AG10803 (cell line): ENCODE data around the gene METTL22.

Source experiments
- DNase-seq: peaks from one replicate; pipeline ENCODE4 v3.0.0; 2010; ENCODE audit warnings: low read depth
- H3K4me3 ChIP-seq: 2 replicates; pipeline ENCODE4 v1.5.1; 2011; ENCODE audit warnings: mild to moderate bottlenecking, low read length, control low read depth
- TF ChIP-seq, protein P1 (sequence below): conservative IDR thresholded peaks from 2 replicates; pipeline ENCODE4 v1.5.1; 2011; ENCODE audit warnings: mild to moderate bottlenecking, low read length, control low read depth, inconsistent platforms

The METTL22 gene

GRCh38 chr16:8594149-8594666 is 27.3 kb upstream of the METTL22 start:
- TF ChIP-seq, protein P1, sequence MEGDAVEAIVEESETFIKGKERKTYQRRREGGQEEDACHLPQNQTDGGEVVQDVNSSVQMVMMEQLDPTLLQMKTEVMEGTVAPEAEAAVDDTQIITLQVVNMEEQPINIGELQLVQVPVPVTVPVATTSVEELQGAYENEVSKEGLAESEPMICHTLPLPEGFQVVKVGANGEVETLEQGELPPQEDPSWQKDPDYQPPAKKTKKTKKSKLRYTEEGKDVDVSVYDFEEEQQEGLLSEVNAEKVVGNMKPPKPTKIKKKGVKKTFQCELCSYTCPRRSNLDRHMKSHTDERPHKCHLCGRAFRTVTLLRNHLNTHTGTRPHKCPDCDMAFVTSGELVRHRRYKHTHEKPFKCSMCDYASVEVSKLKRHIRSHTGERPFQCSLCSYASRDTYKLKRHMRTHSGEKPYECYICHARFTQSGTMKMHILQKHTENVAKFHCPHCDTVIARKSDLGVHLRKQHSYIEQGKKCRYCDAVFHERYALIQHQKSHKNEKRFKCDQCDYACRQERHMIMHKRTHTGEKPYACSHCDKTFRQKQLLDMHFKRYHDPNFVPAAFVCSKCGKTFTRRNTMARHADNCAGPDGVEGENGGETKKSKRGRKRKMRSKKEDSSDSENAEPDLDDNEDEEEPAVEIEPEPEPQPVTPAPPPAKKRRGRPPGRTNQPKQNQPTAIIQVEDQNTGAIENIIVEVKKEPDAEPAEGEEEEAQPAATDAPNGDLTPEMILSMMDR = no peak
- DNase-seq = no peak
- no peak overlapping the region for H3K4me3 ChIP-seq

GRCh38 chr16:8595783-8596182 is 25.7 kb upstream of the METTL22 start:
- DNase-seq = no peak
- H3K4me3 ChIP-seq = no peak overlapping the region
- TF ChIP-seq, protein P1 = no peak

GRCh38 chr16:8596581-8596980 is 24.9 kb upstream of the METTL22 start:
- H3K4me3 ChIP-seq = no peak overlapping the region
- DNase-seq = no peak
- TF ChIP-seq, protein P1 = no peak

GRCh38 chr16:8600144-8600775 is 21.2 kb upstream of the METTL22 start:
- TF ChIP-seq, protein P1 = no peak
- DNase-seq = no peak
- no peak overlapping the region for H3K4me3 ChIP-seq

DNA sequence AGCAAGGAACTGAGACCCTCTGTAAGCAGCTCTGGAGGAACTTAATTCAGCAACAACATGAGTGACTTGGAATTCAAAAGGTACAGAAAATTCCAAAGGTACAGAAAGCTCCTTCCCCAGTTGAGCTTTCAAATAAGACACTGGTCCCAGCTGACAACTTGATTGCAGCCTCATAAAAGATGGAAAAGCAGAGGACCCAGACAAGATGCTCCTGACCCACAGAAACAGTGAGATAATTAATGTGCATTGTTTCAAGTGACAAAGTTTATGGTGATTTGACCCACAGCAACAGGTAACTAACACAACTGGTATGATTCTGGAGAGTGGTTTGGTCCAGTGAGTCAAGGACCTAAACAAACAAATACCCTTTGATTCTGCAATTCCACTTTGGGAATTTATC is 15.9 kb upstream of the METTL22 start:
- DNase-seq = no peak
- TF ChIP-seq, protein P1 = no peak
- H3K4me3 ChIP-seq = no peak overlapping the region

DNA sequence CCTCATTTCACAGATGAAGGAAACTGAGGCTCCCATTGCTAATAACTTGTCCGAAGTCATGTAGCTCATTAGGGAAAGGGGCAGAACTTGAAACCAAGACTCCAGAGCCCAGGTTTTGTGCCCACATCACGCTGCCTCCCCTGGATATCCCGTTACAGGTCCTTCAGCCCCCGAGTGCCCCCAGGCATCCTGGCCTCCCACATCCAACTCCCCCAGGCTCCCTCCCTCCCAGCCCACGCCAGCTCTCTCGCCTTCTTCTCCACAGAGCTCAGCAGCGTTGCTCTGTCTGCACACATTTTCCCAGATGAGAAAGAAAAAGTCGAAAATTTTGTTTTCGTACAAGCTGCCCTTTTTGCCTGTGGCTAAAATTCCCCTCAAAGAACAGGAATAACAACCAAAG is 14.3 kb upstream of the METTL22 start:
- H3K4me3 ChIP-seq = no peak overlapping the region
- TF ChIP-seq, protein P1 = no peak
- no peak for DNase-seq

DNA sequence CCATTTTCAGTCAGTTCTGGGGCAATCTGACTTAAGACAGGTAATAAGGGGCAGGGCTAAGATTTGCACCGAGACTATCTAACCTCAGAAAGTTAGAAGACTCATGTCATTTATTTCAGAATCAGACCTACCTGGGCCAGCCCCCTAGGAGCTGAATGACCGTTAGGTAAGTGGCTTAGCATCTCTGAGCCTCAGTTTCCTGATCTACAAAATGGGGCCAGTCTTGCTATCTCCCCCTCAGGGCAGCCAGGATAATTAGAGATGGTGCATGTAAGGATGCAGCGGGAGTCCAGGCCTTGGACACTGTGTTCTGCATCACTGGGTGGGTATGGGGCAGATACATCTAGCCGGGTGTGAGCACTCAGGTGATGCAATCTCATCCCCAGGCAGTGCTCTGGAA is 10.4 kb upstream of the METTL22 start:
- TF ChIP-seq, protein P1 = no peak

More for the DNA sequence above, 10.4 kb upstream of the METTL22 start:
- no peak overlapping the region for H3K4me3 ChIP-seq
- no peak for DNase-seq
